ENCODE measurements around the gene ALKAL2.

DNA sequence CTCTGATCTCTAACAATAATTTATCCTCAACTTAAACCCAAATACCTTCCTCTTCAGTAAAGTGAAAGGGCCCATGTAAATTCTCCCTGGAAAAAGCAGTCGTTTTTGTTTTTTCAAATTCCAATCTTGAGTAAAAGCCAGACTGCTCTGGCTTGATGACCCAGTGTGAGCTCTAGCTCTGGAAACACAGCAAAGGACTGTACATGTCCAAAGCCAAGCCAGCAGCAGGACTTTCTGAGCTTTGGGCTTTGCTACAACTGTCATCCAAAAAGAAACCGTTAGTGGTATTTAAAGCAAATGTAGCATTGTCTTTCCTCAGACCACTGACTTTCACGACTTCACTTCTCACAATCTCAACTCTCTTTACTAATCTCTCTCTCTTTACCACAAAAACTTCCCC lies 49.5 kb downstream of the ALKAL2 start:
- TF ChIP-seq CTCF (IDR thresholded peaks at IDR 0.05) (no peak), POLR2A (IDR thresholded peaks at IDR 0.05) (no peak)
